Immature natural killer cell (primary cell): ENCODE results near the gene SERTAD3. TPM values are rescaled to one million over a fixed set of nuclear protein-coding genes. Genes with fewer than 3 reads are reported as not detected.

ENCODE experiments used
- DNase-seq, 3 donors: peaks; one replicate each; pipeline ENCODE4 v3.0.0; 2022; ENCODE audit warnings: mixed read lengths in 1 of 3
- H3K27ac Mint-ChIP-seq, 6 donors: one replicate each; pipeline ENCODE4 v1.8.0; 2020; ENCODE audit warnings: mixed read lengths in 6 of 6, mild to moderate bottlenecking in 5 of 6, inconsistent platforms in 4 of 6, moderate library complexity in 3 of 6
- H3K27me3 Mint-ChIP-seq, 3 donors: one replicate each; pipeline ENCODE4 v1.8.0; 2020 to 2021; ENCODE audit warnings: low read depth in 3 of 3, mild to moderate bottlenecking in 3 of 3, mixed read lengths in 3 of 3, moderate library complexity in 3 of 3, inconsistent platforms in 1 of 3
- H3K36me3 Mint-ChIP-seq, 3 donors: one replicate each; pipeline ENCODE4 v1.8.0; 2020; ENCODE audit warnings: mixed read lengths in 3 of 3, inconsistent platforms in 2 of 3, mild to moderate bottlenecking in 2 of 3
- H3K4me1 Mint-ChIP-seq, 2 donors: one replicate each; pipeline ENCODE4 v1.8.0; 2020; ENCODE audit warnings: inconsistent platforms in 2 of 2, mild to moderate bottlenecking in 2 of 2, mixed read lengths in 2 of 2, moderate library complexity in 1 of 2
- H3K4me3 Mint-ChIP-seq, 5 donors: one replicate each; pipeline ENCODE4 v1.8.0; 2020; ENCODE audit warnings: mild to moderate bottlenecking in 5 of 5, mixed read lengths in 5 of 5, inconsistent platforms in 3 of 5, moderate library complexity in 3 of 5
- H3K9me3 Mint-ChIP-seq, 6 donors: one replicate each; pipeline ENCODE4 v1.8.0; 2020; ENCODE audit warnings: mild to moderate bottlenecking in 6 of 6, mixed read lengths in 6 of 6, inconsistent platforms in 4 of 6, moderate library complexity in 3 of 6
- polyA plus RNA-seq, 3 donors: library from polyadenylated mRNA; unstranded; fragments of 300-500 nt; fragmentation: Illumina TruSeq; gene quantifications; one replicate each; pipeline ENCODE4 v1.2.3, GENCODE V29; 2021

The SERTAD3 gene
- polyA plus RNA-seq, 3 donors from 2014 or later: 25.9 to 82.2 (median 62.0) TPM

DNA sequence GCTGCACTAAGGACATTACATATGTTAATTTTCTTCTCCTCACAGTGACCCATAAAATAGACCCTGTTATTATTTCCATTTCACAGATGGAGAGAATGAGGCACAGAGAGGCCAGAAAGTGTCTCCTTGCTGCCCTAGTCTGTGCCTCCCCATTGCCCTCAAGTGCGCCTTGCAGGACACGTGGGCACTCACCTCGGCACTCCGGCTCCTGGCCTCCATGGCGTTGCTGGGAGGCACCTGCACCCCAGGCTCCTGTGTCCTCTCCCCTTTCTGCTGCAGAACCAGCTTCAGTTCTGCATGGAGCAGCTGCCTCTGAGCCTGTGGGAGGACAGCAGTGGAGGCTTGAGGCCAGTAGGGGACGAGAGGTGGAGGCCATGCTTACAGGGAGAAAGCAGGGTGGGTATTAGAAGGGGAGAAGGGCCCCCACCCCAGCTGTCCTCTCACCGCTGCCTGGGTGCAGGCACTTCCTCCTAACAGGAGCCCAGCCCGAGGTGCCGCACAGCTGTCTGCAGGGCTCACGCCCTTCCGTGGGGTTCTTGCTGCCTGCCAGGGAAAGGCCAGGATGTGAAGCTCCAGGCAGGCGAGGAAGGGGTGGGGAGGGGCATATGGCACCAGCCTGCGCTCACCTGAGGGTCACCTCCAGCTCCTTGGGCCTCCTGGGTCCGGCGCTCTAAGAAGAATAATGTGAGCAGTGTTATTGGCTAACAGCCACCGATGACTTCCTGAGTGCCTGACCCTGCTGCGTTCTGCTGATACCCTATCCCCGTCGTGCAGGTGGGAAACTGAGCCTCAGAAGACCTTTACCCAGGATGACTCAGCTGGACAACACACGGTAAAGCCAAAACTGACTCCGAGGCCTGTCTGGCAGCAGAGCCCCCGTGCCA, 36.2 kb downstream of the SERTAD3 start:
- Mint-ChIP-seq H3K9me3 (no peaks in the 10 kb centered on the region), H3K4me3 (peak overlapping the region in 4 of 5 donors; percentile 23 to 85 (median 78)), H3K27me3 (peaks cover 0 to 2% (median 1%) of the 10 kb centered on the region in 3 donors), H3K4me1 (peaks cover 24 to 35% of the 10 kb centered on the region in 2 donors), H3K27ac (peak overlapping the region in 5 of 6 donors; percentile 36 to 84 (median 83)), H3K36me3 (no peaks in the 10 kb centered on the region)
- DNase-seq: no peak

DNA sequence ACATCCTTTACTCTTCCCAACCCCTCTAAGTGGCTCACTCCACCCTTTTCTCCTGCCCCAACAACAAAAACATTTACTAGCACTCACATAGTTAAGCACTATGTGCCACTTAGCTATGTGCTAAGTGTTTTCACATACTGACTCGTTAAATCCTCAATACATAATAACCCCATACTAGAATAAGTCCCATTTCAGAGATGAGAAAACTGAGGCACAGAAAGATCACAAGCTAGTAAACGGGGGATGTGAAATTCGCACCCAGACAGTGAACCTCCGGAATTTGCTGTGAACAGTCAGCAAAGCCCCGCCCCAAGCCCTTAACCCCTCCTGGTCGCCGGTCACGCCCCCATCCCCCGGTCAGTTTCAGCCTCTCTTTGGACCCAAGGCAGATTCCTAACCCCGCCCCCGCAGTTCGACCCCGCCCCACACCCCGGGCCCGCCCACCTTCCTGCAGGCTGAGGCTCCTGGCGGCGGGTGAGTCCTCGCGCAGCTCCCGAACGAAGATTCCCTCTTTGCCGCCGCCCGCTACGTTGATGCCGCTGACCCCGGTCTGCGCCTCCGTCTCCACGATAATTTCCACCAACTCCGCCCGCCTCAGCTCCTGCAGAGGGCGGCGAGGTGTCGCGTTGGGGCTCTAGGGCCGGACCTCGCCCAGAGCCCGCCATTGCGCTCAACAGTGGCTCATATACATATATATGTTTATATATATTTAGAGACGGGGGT, 40.7 kb downstream of the SERTAD3 start:
- Mint-ChIP-seq H3K36me3 (peaks cover 0 to 13% (median 4%) of the 10 kb centered on the region in 3 donors), H3K27ac (peak overlapping the region; percentile 81 to 95 (median 91)), H3K4me1 (peaks cover 35 to 36% of the 10 kb centered on the region in 2 donors), H3K4me3 (peak overlapping the region; percentile 89 to 99 (median 92)), H3K9me3 (no peaks in the 10 kb centered on the region), H3K27me3 (peaks cover 1 to 2% (median 2%) of the 10 kb centered on the region in 3 donors)
- peak; percentile 80 to 83 (median 83) for DNase-seq

DNA sequence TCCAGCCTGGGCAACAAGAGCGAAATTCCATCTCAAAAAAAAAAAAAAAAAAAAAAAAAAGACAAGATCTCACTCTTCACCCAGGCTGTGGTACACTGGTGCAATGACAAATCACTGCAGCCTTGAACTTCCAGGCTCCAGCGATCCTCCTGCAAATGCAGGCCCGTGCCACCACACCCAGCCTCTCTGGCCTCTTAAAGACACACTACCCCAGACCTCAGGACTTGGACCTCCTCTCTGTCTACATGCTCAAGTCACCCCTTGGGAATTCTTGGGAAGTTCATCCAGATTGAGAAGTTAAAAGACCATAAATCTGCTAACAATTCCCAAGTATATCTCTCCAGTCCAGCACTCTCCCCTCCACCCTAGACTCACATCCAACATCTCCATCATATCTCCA, 43.6 kb downstream of the SERTAD3 start:
- no peak for DNase-seq
- Mint-ChIP-seq H3K27ac (no peak overlapping the region), H3K4me3 (no peak overlapping the region), H3K36me3 (peaks cover 0 to 13% (median 4%) of the 10 kb centered on the region in 3 donors), H3K4me1 (peaks cover 23 to 28% of the 10 kb centered on the region in 2 donors), H3K9me3 (no peaks in the 10 kb centered on the region), H3K27me3 (peaks cover 1 to 2% (median 2%) of the 10 kb centered on the region in 3 donors)

DNA sequence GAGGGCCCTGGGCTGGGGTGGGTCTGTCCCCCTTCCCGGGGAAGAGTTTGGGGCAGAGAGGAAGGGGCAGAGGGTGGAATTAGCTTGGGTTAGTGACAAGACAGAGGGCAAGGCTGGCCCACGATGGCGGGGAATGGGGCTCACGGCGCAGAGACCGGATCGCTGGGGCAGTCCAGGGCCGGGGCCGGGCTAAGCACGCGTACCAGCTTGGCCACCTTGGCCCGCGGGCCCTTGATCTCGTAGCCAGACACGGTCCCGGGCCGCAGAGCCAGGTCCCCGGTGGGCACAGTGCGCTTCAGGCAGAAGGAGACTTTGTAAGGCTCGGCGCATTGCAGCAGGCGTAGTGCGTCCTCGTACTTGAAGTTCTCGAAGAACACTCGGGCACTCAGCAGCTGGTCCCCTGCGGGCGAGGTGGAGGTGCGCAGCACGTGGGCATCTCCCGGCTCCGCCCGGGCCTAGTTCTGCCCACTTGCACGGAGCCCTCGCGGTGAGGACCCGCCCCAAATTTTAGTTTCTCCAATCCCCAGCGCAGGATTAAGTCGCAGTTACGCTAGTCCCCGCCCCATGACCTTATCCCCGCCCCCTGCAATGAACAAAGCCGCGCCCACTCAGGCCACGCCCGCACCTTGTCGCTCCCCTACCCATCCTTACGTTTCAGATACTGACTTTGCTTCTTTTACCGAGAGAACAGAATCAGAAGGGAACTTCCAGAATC, 45.6 kb downstream of the SERTAD3 start:
- peaks cover 1 to 2% (median 2%) of the 10 kb centered on the region in 3 donors for H3K27me3 Mint-ChIP-seq
- H3K4me3 Mint-ChIP-seq: peak overlapping the region in 1 of 5 donors; percentile 56
- H3K36me3 Mint-ChIP-seq: peaks cover 0 to 13% (median 4%) of the 10 kb centered on the region in 3 donors
- peak in 1 of 3 donors; percentile 47 for DNase-seq
- no peaks in the 10 kb centered on the region for H3K9me3 Mint-ChIP-seq
- H3K27ac Mint-ChIP-seq: no peak overlapping the region
- H3K4me1 Mint-ChIP-seq: peaks cover 15 to 18% of the 10 kb centered on the region in 2 donors

DNA sequence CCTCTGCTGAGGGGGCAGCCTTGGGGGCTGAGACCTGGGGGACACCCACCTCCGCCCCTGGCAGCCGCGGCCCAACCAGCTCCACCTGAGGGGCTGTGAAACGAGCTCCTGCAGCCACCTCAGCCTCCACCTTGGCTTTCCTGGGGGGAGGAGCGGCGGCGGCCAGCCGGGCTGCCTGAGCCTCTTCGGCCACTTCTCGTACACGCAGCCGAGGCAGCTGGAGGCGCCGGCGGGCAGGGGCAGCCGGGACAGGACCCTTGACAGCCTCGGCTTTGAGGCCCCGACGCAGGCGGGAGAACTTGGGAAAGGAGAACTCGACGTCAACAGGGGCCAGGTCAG, 46.6 kb downstream of the SERTAD3 start:
- no peaks in the 10 kb centered on the region for H3K9me3 Mint-ChIP-seq
- peaks cover 0 to 13% (median 4%) of the 10 kb centered on the region in 3 donors for H3K36me3 Mint-ChIP-seq
- no peak overlapping the region for H3K4me3 Mint-ChIP-seq
- no peak overlapping the region for H3K27ac Mint-ChIP-seq
- H3K4me1 Mint-ChIP-seq: peaks cover 9 to 10% of the 10 kb centered on the region in 2 donors
- H3K27me3 Mint-ChIP-seq: peaks cover 2% of the 10 kb centered on the region in 3 donors
- no peak for DNase-seq

DNA sequence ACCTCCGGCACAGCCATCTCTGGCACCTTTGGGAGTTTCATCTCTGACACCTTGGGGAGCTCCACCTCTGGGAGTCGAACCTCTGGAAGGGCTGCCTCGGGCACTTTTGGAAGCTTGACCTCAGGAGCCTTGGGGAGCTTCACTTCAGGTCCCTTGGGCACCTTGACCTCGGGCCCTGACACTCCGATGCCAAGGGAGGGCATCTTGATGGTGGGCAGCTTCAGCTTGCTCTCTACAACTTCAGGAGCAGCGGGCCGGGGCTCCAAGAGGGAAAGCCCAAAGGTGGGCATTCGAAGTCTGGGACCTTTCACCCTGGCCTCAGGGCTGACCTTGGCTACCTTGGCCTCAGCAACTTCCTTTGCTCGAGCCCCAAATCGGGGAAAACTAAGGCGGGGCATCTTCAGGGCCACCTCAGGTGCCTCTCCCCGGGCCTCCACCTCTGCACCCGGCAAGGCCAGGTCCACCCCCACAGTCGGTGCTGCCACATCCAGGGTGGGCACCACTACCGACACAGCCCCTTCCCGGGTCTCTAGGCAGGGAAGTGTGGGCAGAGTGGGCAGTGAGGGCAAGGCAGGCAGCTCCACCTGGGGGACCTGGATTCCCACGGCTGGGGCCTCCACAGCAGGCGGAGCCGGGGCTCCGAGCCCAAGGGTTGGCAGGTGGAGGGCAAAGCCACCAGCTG, 47.1 kb downstream of the SERTAD3 start:
- no peak for DNase-seq
- Mint-ChIP-seq H3K9me3 (no peaks in the 10 kb centered on the region), H3K27ac (no peak overlapping the region), H3K36me3 (peaks cover 0 to 13% (median 4%) of the 10 kb centered on the region in 3 donors), H3K4me3 (no peak overlapping the region), H3K27me3 (peaks cover 2% of the 10 kb centered on the region in 3 donors), H3K4me1 (peaks cover 9 to 10% of the 10 kb centered on the region in 2 donors)

DNA sequence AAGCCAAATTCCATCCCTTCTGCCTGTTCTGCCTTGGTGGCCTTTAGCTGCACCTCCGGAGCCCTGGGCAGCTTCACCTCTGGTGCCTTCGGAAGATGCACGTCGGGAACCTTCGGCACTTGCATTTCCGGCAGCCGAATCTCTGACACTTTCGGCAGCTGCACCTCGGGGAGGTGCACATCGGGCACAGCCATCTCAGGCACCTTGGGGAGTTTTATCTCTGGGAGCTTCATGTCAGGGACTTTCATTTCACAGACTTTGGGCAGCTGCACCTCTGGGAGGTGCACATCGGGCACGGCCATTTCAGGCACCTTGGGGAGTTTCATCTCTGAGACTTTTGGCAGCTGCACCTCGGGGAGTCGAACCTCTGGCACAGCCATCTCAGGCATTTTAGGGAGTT, 48.2 kb downstream of the SERTAD3 start:
- no peaks in the 10 kb centered on the region for H3K9me3 Mint-ChIP-seq
- no peak overlapping the region for H3K4me3 Mint-ChIP-seq
- no peak overlapping the region for H3K27ac Mint-ChIP-seq

DNA sequence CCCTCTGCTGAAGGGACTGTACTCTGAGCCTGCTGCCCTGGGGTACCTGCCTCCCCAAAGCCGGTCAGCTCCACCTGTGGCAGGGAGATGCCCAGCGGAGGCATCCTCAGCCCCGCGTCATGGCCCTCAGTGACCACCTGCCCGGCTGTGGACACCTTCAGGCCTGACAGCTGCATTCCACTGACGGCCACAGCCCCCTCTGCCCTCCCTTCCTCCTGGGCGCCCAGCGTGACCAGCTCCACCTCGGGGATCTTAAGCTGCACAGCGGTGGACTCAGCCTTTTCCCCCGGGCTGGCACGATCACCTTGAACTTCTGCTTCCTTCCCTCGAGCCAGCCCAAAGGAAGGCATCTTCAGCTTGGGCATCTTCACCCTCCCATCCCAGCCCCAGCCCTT, 49.3 kb downstream of the SERTAD3 start:
- H3K4me1 Mint-ChIP-seq: peaks cover 9 to 10% of the 10 kb centered on the region in 2 donors
- H3K36me3 Mint-ChIP-seq: peaks cover 0 to 5% (median 4%) of the 10 kb centered on the region in 3 donors
- H3K27me3 Mint-ChIP-seq: peaks cover 0 to 2% (median 2%) of the 10 kb centered on the region in 3 donors
- H3K9me3 Mint-ChIP-seq: no peaks in the 10 kb centered on the region
- no peak overlapping the region for H3K4me3 Mint-ChIP-seq
- no peak overlapping the region for H3K27ac Mint-ChIP-seq
- DNase-seq: no peak

More for the DNA sequence above, 48.2 kb downstream of the SERTAD3 start:
- Mint-ChIP-seq H3K36me3 (peaks cover 0 to 9% (median 4%) of the 10 kb centered on the region in 3 donors), H3K4me1 (peaks cover 9 to 10% of the 10 kb centered on the region in 2 donors), H3K27me3 (peaks cover 2% of the 10 kb centered on the region in 3 donors)
- DNase-seq: no peak

DNA sequence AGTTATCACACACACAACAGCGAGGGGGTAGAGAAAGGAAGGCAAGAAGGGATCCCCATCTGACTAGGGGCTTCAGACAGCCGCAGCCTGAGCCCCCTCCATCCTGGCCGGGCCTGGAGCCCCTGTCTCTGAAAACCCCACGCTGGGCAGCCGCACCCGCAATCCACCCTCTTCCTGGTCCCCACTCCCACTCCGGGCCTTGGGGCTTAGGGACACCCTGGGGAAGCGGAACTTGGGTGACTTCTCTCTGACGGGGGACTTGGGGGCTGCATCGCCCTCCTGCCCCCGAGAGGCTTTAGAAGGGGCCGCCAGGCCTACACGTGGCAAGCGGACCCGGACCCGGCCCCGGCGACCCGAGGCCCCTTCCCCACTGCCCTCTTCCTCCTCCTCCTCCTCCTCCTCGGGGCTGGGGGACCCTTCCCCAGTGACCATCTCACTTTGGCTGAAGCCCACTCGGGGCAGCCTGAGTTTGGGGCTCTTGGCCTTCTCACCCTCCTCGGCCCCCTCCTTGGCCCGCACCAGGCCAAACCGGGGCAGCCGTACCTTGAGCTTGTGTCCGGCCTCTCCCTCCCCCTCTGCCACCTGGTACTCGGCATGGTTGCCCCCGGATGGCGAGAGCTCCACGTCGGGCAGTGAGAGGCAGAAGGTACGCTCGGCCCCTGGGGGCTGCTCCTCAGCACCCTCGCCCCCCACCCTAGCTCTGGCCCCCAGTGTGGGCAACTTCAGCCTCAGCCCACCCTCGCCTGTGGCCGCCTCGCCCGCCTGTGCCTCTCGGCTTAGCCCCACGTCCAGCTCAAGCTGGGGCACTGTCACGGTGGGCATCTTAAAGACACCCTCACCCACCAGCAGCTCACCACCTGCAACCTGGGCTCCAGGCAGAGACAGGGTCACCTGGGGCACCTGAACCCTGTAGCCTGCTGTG, 50.0 kb downstream of the SERTAD3 start:
- H3K27ac Mint-ChIP-seq: no peak overlapping the region
- peaks cover 0 to 1% (median 0%) of the 10 kb centered on the region in 3 donors for H3K27me3 Mint-ChIP-seq

DNA sequence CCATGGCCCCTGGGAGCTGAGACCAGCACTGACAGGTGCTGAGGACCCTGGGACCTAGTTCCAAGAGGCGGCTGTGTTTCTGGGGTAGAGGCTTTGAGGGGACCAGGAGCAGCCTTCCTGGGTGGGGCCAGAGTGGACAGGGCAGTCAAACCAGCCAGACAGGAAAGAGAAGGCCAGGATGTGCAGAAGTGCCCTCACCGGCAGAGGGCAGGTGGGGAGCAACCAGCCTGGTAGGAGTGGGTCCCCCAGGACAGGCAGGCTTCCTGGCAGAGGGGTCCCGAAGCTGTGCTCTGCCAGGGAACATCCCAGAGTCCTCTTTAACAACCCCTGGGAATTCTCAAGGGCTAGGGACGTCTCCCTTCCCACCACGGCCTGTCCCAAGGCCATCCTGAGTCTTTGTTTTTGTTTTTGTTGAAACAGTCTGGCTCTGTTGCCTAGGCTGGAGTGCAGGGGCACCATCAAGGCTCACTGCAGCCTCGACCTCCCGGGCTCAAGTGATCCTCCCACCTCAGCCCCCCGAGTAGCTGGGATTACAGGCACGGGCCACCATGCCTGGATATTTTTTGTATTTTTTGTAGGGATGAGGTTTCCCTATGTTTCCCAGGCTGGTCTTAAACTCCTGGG, 51.1 kb downstream of the SERTAD3 start:
- Mint-ChIP-seq H3K27ac (peak overlapping the region in 1 of 6 donors; percentile 46), H3K9me3 (no peaks in the 10 kb centered on the region), H3K4me1 (no peaks in the 10 kb centered on the region), H3K36me3 (no peaks in the 10 kb centered on the region), H3K4me3 (no peak overlapping the region), H3K27me3 (peaks cover 0 to 1% (median 0%) of the 10 kb centered on the region in 3 donors)
- DNase-seq: no peak

More for the DNA sequence above, 50.0 kb downstream of the SERTAD3 start:
- Mint-ChIP-seq H3K36me3 (peaks cover 0 to 3% (median 2%) of the 10 kb centered on the region in 3 donors), H3K4me1 (peaks cover 5 to 6% of the 10 kb centered on the region in 2 donors), H3K9me3 (no peaks in the 10 kb centered on the region), H3K4me3 (no peak overlapping the region)
- DNase-seq: no peak

DNA sequence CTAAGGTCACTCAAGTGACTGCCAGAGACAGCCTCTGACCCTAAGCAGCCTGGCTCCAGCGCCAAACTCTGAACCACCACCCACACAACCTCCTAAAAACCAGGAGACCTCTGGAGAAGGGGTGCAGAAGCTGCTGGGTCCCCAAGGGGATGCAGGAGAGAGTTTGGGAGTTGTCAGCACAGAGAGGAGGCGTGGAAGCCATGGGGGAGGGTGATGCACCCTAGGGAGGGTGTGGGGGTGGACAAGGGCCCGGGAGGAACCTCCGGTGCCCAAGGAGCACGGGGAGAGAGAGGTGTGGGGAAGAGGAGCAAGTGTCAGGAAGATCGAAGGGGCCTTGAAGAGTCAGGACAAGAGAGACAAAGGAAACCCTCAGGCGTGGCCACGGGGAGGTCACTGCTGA, 52.0 kb downstream of the SERTAD3 start:
- Mint-ChIP-seq H3K9me3 (no peaks in the 10 kb centered on the region), H3K27ac (no peak overlapping the region), H3K27me3 (peaks cover 0 to 2% (median 1%) of the 10 kb centered on the region in 3 donors), H3K4me1 (no peaks in the 10 kb centered on the region), H3K36me3 (no peaks in the 10 kb centered on the region), H3K4me3 (no peak overlapping the region)
- DNase-seq: no peak
